Adrenal gland (tissue), 5 donors: ENCODE measurements around the gene SBF1.

Experiments
- CTCF ChIP-seq, 6 experiments: fragments of 450-650 bp in 4 of 6; fragments of 200-600 bp in 2 of 6; sonication (generic) in 1 of 6; IDR thresholded peaks; 1 replicate in 5 of 6; 2 replicates in 1 of 6; pipeline versions ENCODE4 v1.5.1 to v1.8.0; 2016 to 2021; ENCODE audit warnings: antibody characterized with exemption in 6 of 6, mild to moderate bottlenecking in 2 of 6, moderate library complexity in 1 of 6
- POLR2A ChIP-seq, 2 donors: fragments of 450-650 bp; IDR thresholded peaks; one replicate each; pipeline ENCODE4 v1.6.1; 2017; ENCODE audit warnings: antibody characterized with exemption in 2 of 2, mild to moderate bottlenecking in 2 of 2, moderate library complexity in 1 of 2
- donor health status: DM: no; HTN: no; CAD: no.

DNA sequence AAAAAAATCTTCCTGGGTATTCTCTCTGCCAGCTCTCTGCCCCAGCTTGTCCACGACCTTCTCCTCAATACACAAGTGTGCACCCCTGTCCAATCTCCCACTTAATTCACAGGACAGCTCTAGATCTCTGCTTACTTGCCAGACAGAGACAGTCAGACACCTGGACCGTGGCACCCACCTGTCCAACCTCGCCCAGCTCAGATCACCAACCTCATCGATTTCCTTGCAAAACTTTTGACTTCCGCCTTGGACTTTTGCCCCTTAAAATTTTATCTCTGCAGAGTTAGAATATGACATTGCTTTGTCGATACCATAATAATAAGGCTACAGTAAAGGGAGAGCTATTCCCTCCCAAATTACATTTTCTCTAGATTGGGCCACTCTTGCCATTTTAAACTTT, 22.3 kb upstream of the SBF1 start:
- no peak for TF ChIP-seq CTCF (IDR thresholded peaks at IDR 0.05)
- no peak for TF ChIP-seq POLR2A (IDR thresholded peaks at IDR 0.05)
